Stimulated activated effector memory CD8-positive, alpha-beta T cell treated with anti-CD3 and anti-CD28 coated beads, Interleukin-12 subunit alpha, Interleukin-12 subunit beta, amount 100 ng/mL, for 72 hours (primary cell): ENCODE data around the gene KRT31.
"Not testable (repeated sequence)": the region's sequence is repeated elsewhere in the genome, so short reads cannot be mapped to it uniquely, and the experiment has no call there.

ENCODE experiments used
- ATAC-seq: fragments of 150-1000 bp; cut with Tn5 transposase; 2 replicates; pipeline ENCODE4 v1.10.0; 2021
- DNase-seq, 2 donors: peaks; one replicate each; pipeline ENCODE4 v3.0.0; 2021 to 2022; ENCODE audit warnings: low spot score in 2 of 2
- H3K27ac Mint-ChIP-seq: one replicate; pipeline ENCODE4 v1.8.0; 2022; ENCODE audit warnings: mild to moderate bottlenecking, mixed read lengths
- H3K36me3 Mint-ChIP-seq: one replicate; pipeline ENCODE4 v1.8.0; 2022; ENCODE audit warnings: mild to moderate bottlenecking, mixed read lengths
- H3K4me1 Mint-ChIP-seq: one replicate; pipeline ENCODE4 v1.8.0; 2022; ENCODE audit warnings: mixed read lengths
- H3K4me3 Mint-ChIP-seq: one replicate; pipeline ENCODE4 v1.8.0; 2022; ENCODE audit warnings: mild to moderate bottlenecking, mixed read lengths
- H3K9me3 Mint-ChIP-seq: one replicate; pipeline ENCODE4 v1.8.0; 2022; ENCODE audit warnings: mixed read lengths

Gene KRT31

DNA sequence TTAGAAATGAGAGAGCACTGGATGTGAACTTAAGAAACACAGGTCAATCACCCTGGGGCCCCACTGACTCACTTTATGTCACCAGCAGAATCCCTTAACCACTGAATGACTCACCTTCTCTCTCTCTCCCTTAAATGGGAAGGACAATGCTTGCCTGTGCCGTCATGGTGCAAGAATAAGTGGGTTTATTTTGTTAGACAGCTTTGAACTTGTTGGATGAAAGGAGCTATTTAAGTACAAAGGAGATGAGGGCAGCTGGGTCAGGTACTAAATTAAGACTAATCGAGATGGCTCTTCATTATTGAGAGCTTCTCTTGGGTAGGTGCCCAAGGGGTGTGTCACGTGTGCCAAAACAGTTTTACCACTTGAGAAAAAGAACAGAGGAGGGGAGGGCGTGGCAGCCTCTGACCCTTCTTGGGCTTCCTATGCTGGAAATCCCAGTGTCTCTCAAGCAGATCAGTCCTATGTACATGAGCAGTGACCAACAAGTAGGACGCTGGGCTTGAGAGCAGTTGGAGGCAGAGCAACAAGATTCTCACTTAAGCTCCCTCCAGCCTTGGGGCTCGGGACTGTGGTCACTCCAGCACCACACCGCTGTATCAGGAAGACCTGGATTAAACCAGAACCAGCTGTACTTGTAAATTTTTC, 6.7 kb upstream of the KRT31 start:
- Mint-ChIP-seq H3K4me3 (peak overlapping the region; percentile 53), H3K4me1 (peaks cover 39% of the 10 kb centered on the region), H3K9me3 (no peaks in the 10 kb centered on the region), H3K27ac (peak overlapping the region; percentile 80), H3K36me3 (no peaks in the 10 kb centered on the region)
- ATAC-seq (peak; percentile 91), DNase-seq (peak in 1 of 2 donors; percentile 56)

- Mint-ChIP-seq H3K4me3 (peak overlapping the region; percentile 53), H3K9me3 (no peaks in the 10 kb centered on the region), H3K27ac (peak overlapping the region; percentile 80), H3K4me1 (peaks cover 33% of the 10 kb centered on the region), H3K36me3 (no peaks in the 10 kb centered on the region)
- peak; percentile 80 for ATAC-seq
- DNase-seq = no peak
Observed at GRCh38 chr17:41403404-41404023, 6.1 kb upstream of the KRT31 start.

DNA sequence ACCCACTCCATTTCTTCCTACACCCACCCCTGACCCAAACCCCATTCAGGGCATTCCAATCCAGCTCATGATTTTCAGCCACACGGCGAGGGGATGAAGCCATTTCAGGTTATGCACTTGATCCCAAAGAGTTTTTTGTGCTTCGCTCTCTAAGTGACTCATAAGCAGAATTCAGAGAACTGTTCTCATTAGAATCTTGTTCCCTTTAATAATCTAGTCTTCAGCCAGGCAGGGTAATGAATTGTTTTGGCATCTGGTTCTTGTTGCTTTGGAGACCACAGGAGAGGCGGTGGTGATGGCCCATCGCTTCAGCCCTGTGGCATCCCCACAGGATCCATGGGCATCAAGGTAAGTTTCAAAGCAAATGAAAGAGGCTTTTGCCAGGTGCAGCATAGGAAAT, 4.8 kb upstream of the KRT31 start:
- no peaks in the 10 kb centered on the region for H3K9me3 Mint-ChIP-seq
- no peak for ATAC-seq
- no peak for DNase-seq
- peaks cover 28% of the 10 kb centered on the region for H3K4me1 Mint-ChIP-seq
- peak overlapping the region; percentile 53 for H3K4me3 Mint-ChIP-seq
- H3K36me3 Mint-ChIP-seq = no peaks in the 10 kb centered on the region
- peak overlapping the region; percentile 80 for H3K27ac Mint-ChIP-seq

DNA sequence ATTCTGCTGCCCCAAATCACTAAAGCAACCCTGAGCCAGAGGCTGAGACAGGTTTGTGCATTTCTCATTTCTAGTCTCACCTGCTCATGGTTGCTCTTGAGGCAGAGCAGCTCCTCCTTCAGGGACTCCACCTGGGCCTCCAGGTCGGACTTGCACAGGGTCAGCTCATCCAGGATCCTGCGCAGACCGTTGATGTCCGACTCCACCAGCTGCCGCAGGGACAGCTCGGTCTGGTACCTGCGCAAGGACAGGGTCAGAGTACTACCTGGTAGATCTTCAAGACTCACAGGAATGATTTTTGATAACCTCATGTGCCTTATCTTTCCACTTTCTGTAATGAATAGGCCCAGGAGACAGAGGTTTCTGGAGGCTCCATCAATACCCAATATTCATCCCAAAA, 1.1 kb downstream of the KRT31 start:
- ATAC-seq (no peak), DNase-seq (no peak)
- Mint-ChIP-seq H3K27ac (no peak overlapping the region), H3K4me3 (no peak overlapping the region), H3K36me3 (no peaks in the 10 kb centered on the region), H3K4me1 (no peaks in the 10 kb centered on the region), H3K9me3 (no peaks in the 10 kb centered on the region)

DNA sequence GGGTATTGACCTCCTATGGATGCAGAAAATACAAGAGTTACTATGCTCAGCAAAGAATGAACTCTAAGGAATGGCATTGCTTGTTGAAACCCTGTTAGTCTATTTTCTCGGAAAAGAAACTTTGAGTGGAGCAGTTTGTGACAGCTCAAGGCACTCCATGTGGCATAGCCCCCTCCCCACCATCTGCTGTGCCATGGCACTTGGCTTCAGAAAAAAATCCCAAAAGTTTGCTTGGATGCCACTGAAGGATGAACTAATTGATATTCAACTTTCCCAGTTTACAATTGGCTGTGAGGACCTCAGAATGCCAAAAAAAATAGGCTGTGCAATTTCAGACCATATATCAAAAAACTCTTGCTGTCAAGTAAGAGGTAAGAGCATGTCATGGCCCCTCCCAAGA, 1.8 kb downstream of the KRT31 start:
- H3K9me3 Mint-ChIP-seq = no peaks in the 10 kb centered on the region
- no peak for ATAC-seq
- DNase-seq = no peak
- no peak overlapping the region for H3K27ac Mint-ChIP-seq
- no peaks in the 10 kb centered on the region for H3K4me1 Mint-ChIP-seq
- H3K4me3 Mint-ChIP-seq = no peak overlapping the region
- no peaks in the 10 kb centered on the region for H3K36me3 Mint-ChIP-seq

DNA sequence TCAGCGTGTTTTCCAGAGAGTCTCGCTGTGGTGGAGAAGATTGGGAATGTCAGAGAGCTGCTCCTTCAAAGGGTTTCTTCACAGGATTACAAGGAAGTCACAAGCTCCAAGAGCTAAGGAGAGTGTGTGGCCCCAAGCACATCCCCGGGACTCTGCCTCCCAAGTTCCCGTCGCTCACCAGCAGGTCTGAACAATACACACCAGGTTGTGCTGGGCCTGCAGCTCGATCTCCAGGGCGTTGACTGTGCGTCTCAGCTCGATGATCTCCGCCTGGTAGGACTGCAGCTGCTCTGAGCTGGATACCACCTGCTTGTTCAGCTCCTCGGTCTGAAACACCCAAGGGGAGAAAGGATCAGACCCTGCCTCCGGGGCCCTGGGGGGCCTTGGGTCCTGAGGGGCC, 2.4 kb downstream of the KRT31 start:
- not testable (repeated sequence) for H3K4me3 Mint-ChIP-seq, ATAC-seq, H3K9me3 Mint-ChIP-seq, H3K36me3 Mint-ChIP-seq, H3K4me1 Mint-ChIP-seq, H3K27ac Mint-ChIP-seq, DNase-seq

- H3K4me3 Mint-ChIP-seq = no peak overlapping the region
- H3K4me1 Mint-ChIP-seq = no peaks in the 10 kb centered on the region
- no peaks in the 10 kb centered on the region for H3K36me3 Mint-ChIP-seq
- no peak overlapping the region for H3K27ac Mint-ChIP-seq
- DNase-seq (no peak), ATAC-seq (no peak)
- no peaks in the 10 kb centered on the region for H3K9me3 Mint-ChIP-seq
Observed at GRCh38 chr17:41394254-41394996, 3.0 kb downstream of the KRT31 start.

GRCh38 chr17:41393826-41394225, 3.6 kb downstream of the KRT31 start:
- no peak for ATAC-seq
- no peak overlapping the region for H3K4me3 Mint-ChIP-seq
- H3K27ac Mint-ChIP-seq = no peak overlapping the region
- no peak for DNase-seq
- no peaks in the 10 kb centered on the region for H3K9me3 Mint-ChIP-seq
- no peaks in the 10 kb centered on the region for H3K4me1 Mint-ChIP-seq
- H3K36me3 Mint-ChIP-seq = no peaks in the 10 kb centered on the region

DNA sequence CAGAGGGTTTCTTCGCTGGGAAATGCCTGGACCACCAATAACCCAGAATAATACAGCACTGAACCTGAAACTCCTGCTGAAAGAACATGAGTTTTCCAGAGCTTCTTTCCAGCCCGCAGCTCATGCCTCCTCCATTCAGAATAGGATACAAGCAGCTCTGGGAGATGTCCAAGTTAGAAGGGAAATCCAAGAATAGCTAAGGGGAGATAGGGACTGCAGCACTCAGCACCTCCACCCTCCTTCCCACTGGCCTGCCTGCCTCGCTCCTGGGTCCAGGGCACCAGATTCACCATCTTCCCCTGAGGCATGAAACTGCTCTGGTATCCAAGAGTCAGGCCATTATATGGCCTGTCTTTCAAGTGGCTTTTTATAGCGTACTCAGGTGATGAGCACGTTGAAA, 4.1 kb downstream of the KRT31 start:
- no peaks in the 10 kb centered on the region for H3K9me3 Mint-ChIP-seq
- H3K4me1 Mint-ChIP-seq = no peaks in the 10 kb centered on the region
- no peak overlapping the region for H3K27ac Mint-ChIP-seq
- ATAC-seq = no peak
- no peak overlapping the region for H3K4me3 Mint-ChIP-seq
- DNase-seq = no peak
- no peaks in the 10 kb centered on the region for H3K36me3 Mint-ChIP-seq

GRCh38 chr17:41392278-41392677, 5.1 kb downstream of the KRT31 start:
- no peak overlapping the region for H3K4me3 Mint-ChIP-seq
- no peaks in the 10 kb centered on the region for H3K4me1 Mint-ChIP-seq
- no peaks in the 10 kb centered on the region for H3K9me3 Mint-ChIP-seq
- ATAC-seq = no peak
- no peak for DNase-seq
- no peak overlapping the region for H3K27ac Mint-ChIP-seq
- H3K36me3 Mint-ChIP-seq = no peaks in the 10 kb centered on the region

DNA sequence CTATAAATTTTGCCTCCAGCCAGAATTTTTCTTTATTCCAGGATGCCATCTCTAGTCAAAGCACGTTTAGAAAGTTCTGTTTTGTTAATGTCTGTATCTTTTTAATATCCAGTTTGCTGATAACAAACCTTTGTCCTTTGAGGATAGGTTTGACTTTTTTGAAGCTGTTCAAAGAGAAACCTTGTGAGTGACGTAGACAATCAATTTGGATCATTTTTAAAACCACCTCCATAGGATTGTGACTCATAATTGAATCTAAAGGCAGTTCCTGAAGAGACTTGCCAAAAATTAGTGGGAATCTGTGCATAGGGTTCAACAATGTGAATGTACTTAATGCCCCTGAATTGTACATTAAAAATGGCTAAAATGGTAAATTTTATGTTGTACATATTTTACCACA, 5.9 kb downstream of the KRT31 start:
- H3K9me3 Mint-ChIP-seq = peaks cover 2% of the 10 kb centered on the region
- H3K36me3 Mint-ChIP-seq = no peaks in the 10 kb centered on the region
- DNase-seq = no peak
- no peak overlapping the region for H3K4me3 Mint-ChIP-seq
- no peaks in the 10 kb centered on the region for H3K4me1 Mint-ChIP-seq
- no peak overlapping the region for H3K27ac Mint-ChIP-seq
- no peak for ATAC-seq

DNA sequence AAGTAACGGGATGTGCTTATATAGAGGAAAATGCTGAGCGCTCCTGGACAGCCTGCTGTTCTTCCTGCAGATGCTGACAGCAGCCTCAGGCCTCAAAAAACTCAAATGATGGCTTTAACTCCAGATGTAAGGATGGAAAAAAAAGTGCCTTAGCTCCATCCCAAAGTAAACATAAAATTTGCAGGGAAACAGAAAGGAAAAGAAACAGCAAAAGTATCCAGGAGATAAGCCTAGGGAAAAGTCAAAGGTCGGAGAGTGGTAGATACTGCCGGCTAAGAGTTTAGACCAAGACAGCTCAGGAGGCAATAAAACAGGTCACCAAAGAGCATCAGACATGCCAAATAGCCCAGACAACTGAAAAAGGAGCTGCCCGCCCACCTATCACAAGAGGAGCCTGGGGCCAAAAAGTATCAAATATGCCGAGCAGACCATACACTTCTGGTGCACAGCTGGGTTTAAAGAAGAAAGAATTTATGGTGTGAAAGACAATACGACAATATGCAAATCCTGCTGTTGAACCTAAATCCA, 6.9 kb downstream of the KRT31 start:
- no peak for DNase-seq
- no peak overlapping the region for H3K27ac Mint-ChIP-seq
- H3K4me1 Mint-ChIP-seq = no peaks in the 10 kb centered on the region
- H3K36me3 Mint-ChIP-seq = no peaks in the 10 kb centered on the region
- no peak for ATAC-seq
- H3K9me3 Mint-ChIP-seq = peaks cover 6% of the 10 kb centered on the region
- H3K4me3 Mint-ChIP-seq = no peak overlapping the region

- ATAC-seq = no peak
- Mint-ChIP-seq H3K9me3 (peaks cover 6% of the 10 kb centered on the region), H3K4me3 (no peak overlapping the region), H3K27ac (no peak overlapping the region), H3K36me3 (no peaks in the 10 kb centered on the region), H3K4me1 (no peaks in the 10 kb centered on the region)
- DNase-seq = no peak
Observed at GRCh38 chr17:41387670-41388069, 9.7 kb downstream of the KRT31 start.

GRCh38 chr17:41386227-41386626, 11.2 kb downstream of the KRT31 start:
- Mint-ChIP-seq H3K27ac (no peak overlapping the region), H3K4me3 (no peak overlapping the region), H3K36me3 (no peaks in the 10 kb centered on the region), H3K4me1 (no peaks in the 10 kb centered on the region), H3K9me3 (peaks cover 6% of the 10 kb centered on the region)
- ATAC-seq = no peak
- no peak for DNase-seq

- no peak for ATAC-seq
- Mint-ChIP-seq H3K36me3 (no peaks in the 10 kb centered on the region), H3K4me1 (no peaks in the 10 kb centered on the region), H3K4me3 (no peak overlapping the region), H3K27ac (no peak overlapping the region), H3K9me3 (peaks cover 6% of the 10 kb centered on the region)
- no peak for DNase-seq
Observed at GRCh38 chr17:41383690-41384089, 13.7 kb downstream of the KRT31 start.

DNA sequence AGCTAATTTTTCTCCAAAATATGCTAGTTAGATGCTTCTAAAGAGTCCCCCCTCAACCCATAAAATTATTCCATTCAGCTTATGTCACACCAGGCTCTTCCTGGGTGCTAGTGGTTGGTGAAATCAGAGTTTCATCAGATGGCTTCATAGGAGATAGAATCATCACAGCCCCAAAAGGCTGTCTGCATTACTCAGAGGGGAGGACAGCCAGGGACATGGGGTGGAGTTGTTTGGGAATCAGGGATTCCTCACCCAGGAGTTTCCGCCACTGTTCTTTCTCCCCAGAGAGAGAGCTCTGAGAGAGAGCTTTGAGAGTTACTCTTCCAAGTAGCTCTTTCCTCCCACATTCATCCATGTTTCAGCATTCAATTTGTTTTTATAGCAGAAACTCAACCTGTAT, 15.0 kb downstream of the KRT31 start:
- no peak for DNase-seq
- Mint-ChIP-seq H3K4me1 (no peaks in the 10 kb centered on the region), H3K36me3 (no peaks in the 10 kb centered on the region), H3K9me3 (peaks cover 6% of the 10 kb centered on the region), H3K27ac (no peak overlapping the region), H3K4me3 (no peak overlapping the region)
- ATAC-seq = no peak
